ENCODE measurements around the gene CABLES2.

GRCh38 chr20:62360854-62361798 is 46.0 kb downstream of the CABLES2 start:
- TF ChIP-seq TCF12 (IDR thresholded peaks at IDR 0.05; ENCODE audit: low read depth, low read length) = no peak
- TF ChIP-seq USF2 (IDR thresholded peaks at IDR 0.05; ENCODE audit: borderline replicate concordance, low read depth, low read length) = no peak
